Dermis lymphatic vessel endothelial cell (primary cell): ENCODE measurements around the gene MAU2. TPM values are rescaled to one million over a fixed set of nuclear protein-coding genes. Genes with fewer than 3 reads are reported as not detected.

Experiments used
- total RNA-seq: library from RNA; depleted of rRNA; stranded (reverse); fragments of >200 nt; gene quantifications from 2 replicates; pipeline ENCODE4 v1.2.1, GENCODE V29; 2014

MAU2 gene, protein sequence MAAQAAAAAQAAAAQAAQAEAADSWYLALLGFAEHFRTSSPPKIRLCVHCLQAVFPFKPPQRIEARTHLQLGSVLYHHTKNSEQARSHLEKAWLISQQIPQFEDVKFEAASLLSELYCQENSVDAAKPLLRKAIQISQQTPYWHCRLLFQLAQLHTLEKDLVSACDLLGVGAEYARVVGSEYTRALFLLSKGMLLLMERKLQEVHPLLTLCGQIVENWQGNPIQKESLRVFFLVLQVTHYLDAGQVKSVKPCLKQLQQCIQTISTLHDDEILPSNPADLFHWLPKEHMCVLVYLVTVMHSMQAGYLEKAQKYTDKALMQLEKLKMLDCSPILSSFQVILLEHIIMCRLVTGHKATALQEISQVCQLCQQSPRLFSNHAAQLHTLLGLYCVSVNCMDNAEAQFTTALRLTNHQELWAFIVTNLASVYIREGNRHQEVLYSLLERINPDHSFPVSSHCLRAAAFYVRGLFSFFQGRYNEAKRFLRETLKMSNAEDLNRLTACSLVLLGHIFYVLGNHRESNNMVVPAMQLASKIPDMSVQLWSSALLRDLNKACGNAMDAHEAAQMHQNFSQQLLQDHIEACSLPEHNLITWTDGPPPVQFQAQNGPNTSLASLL
- total RNA-seq: 25.2 and 26.7 TPM in 2 replicates

DNA sequence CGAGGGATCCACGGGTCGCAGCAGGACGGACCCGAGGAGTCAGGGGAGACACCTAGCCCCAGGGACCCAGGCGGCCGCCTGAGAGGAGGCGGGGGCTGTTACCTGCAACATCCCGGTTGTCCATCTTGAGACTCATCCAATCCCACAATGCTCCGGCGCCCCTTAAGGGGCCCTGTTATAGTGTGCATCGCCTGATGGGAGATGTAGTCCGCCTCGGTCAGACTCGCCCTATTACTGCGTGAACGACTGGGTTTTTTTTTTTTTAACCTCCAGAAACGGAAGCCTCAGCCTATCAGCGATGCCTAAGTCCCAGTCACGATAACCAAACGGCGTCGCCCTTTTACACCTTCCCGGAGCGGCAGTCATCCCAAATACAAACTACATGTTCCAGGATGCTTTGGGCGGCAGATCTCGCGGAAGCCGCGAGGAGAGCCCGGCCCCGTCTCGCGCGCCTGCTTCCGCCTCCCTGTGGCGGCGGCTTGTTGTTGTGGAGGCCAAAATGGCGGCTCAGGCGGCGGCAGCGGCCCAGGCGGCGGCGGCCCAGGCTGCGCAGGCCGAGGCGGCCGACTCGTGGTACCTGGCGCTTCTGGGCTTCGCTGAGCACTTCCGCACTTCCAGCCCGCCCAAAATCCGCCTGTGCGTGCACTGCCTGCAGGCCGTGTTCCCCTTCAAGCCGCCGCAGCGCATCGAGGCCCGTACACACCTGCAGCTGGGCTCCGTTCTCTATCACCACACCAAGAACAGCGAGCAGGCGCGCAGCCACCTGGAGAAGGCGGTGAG, at the start of gene MAU2, which contains the start of gene SUGP1:
Gene MAU2 (plus strand): TSS at position 469 of the 780 bp plus-strand sequence. CDS start 31 bp downstream, at position 500.
Gene SUGP1 (minus strand): TSS at position 149 of the 780 bp plus-strand sequence. CDS start 13 bp downstream, at position 136.

DNA sequence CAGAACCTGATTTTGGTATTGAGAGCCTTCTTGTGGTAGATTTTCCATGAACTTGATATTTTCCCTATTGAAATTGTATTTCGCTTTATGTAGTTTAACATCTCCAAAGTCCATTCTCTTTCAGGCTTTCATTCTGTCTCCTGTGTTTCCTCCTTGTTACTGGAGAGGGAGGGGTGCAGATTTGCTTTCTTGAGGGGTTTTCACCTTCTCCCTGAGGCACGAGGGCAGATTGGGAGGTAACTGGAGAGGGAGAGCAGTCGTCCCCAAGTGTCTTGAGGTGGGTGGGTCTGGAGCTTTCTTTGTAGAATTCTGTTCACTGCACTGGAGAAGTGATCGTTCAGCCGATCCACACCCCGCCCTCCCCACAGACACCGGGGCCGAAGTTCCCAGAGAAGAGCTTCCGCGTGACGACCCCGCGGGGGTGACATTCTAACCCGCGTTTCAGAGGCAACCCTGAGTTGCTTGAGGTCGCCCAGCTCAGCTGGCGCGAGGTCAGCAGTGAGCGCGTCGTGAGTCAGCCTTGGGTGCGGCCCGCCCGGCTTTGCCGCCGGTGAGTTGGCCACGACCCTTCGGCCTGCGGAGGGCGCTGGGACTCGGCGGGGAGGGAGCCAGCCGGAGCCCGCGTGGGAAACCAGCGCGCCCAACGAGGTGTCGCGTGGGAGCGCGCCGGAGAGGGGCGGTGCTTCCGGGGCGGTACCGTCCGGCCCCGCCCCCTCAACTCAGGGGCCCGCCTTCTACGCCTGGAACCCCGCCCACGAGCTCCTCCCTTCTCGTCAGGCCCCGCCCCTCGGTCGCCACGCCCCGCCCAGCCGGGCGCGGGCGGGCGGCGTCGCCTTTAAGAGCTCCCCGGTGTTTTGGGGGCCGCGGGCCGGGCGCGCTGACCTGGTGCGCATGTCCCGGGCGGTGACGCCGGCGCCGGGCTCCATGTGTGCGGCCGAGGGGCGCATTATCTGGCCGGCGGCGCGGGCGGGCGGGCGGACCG, 84.5 kb downstream of the MAU2 start, which contains the start of gene GATAD2A:
Gene GATAD2A (plus strand): TSS at position 797 of the 982 bp plus-strand sequence. CDS start 59,671 bp downstream, outside the sequence.

Other genes starting within 250 kb of the MAU2 start
- gene TMEM161A, start 182.4 kb upstream of the MAU2 start, total RNA-seq: 9.6 and 14.1 TPM in 2 replicates
- gene MEF2B, start 150.6 kb upstream of the MAU2 start, total RNA-seq: not detected in 2 replicates
- gene BORCS8, start 128.7 kb upstream of the MAU2 start, total RNA-seq: 12.0 and 18.3 TPM in 2 replicates
- 65.5 and 82.9 TPM in 2 replicates for gene RFXANK, start 128.6 kb upstream of the MAU2 start, total RNA-seq
- 6.2 and 6.7 TPM in 2 replicates for gene NR2C2AP, start 117.4 kb upstream of the MAU2 start, total RNA-seq
- gene NCAN, start 108.9 kb upstream of the MAU2 start, total RNA-seq: not detected in 2 replicates
- not detected in 2 replicates for gene TM6SF2, start 47.5 kb upstream of the MAU2 start, total RNA-seq
- gene SUGP1, start 320 bp upstream of the MAU2 start, total RNA-seq: 21.3 and 23.0 TPM in 2 replicates
- gene GATAD2A, start 84.8 kb downstream of the MAU2 start, total RNA-seq: 34.0 and 40.5 TPM in 2 replicates
- gene TSSK6, start 194.7 kb downstream of the MAU2 start, total RNA-seq: 0.60 and 0.87 TPM in 2 replicates
- 235 and 256 TPM in 2 replicates for gene NDUFA13, start 195.4 kb downstream of the MAU2 start, total RNA-seq
- 0.09 and 0.11 TPM in 2 replicates for gene YJEFN3, start 208.1 kb downstream of the MAU2 start, total RNA-seq
- gene CILP2, start 217.4 kb downstream of the MAU2 start, total RNA-seq: not detected in 2 replicates